Measurements from ENCODE around the gene STK40.

Gene STK40

GRCh38 chr1:36385410-36386264, at the start of gene STK40:
STK40 (minus strand) TSS chr1:36385924; CDS start chr1:36361332, 24,592 bp downstream.
- DNase-seq, result peak; percentile 77 to 99 (median 98)

GRCh38 chr1:36433102-36433501, 47.4 kb upstream of the STK40 start:
- DNase-seq, result no peak

- no peak for DNase-seq
These were observed 46.9 kb upstream of the STK40 start for GRCh38 chr1:36432616-36433015.

- DNase-seq, result peak in 10 of 56 donors; percentile 3 to 27 (median 12)
These were observed 40.1 kb upstream of the STK40 start for GRCh38 chr1:36425791-36426190.

GRCh38 chr1:36421649-36422048, 35.9 kb upstream of the STK40 start:
- DNase-seq, result no peak

- peak in 51 of 56 donors; percentile 30 to 92 (median 67) for DNase-seq
These were observed 35.2 kb upstream of the STK40 start for GRCh38 chr1:36420836-36421317.

- no peak for DNase-seq
These were observed 34.7 kb upstream of the STK40 start for GRCh38 chr1:36420409-36420808.

- no peak for DNase-seq
These were observed 33.8 kb upstream of the STK40 start for GRCh38 chr1:36419569-36419968.

- no peak for DNase-seq
These were observed 33.4 kb upstream of the STK40 start for GRCh38 chr1:36419140-36419539.

GRCh38 chr1:36417931-36418330, 32.2 kb upstream of the STK40 start:
- no peak for DNase-seq

GRCh38 chr1:36415661-36416326, 30.1 kb upstream of the STK40 start:
- DNase-seq, result no peak

- no peak for DNase-seq
These were observed 28.7 kb upstream of the STK40 start for GRCh38 chr1:36414384-36414783.

GRCh38 chr1:36411674-36412648, 26.2 kb upstream of the STK40 start:
- peak in 25 of 56 donors; percentile 3 to 67 (median 27) for DNase-seq

GRCh38 chr1:36408479-36408878, 22.8 kb upstream of the STK40 start:
- DNase-seq, result no peak

GRCh38 chr1:36406440-36406839, 20.7 kb upstream of the STK40 start:
- DNase-seq, result no peak

GRCh38 chr1:36402504-36402890, 16.8 kb upstream of the STK40 start:
- no peak for DNase-seq

GRCh38 chr1:36401602-36402503, 16.1 kb upstream of the STK40 start:
- DNase-seq, result no peak

- peak in 34 of 56 donors; percentile 3 to 55 (median 22) for DNase-seq
These were observed 15.3 kb upstream of the STK40 start for GRCh38 chr1:36400825-36401601.

- no peak for DNase-seq
These were observed 14.7 kb upstream of the STK40 start for GRCh38 chr1:36400514-36400824.

Data from nucleus accumbens (tissue), 56 donors.